ENCODE measurements around the gene FTSJ3.
"Not testable (repeated sequence)": the region's sequence is repeated elsewhere in the genome, so short reads cannot be mapped to it uniquely, and the experiment has no call there.

Gene FTSJ3

DNA sequence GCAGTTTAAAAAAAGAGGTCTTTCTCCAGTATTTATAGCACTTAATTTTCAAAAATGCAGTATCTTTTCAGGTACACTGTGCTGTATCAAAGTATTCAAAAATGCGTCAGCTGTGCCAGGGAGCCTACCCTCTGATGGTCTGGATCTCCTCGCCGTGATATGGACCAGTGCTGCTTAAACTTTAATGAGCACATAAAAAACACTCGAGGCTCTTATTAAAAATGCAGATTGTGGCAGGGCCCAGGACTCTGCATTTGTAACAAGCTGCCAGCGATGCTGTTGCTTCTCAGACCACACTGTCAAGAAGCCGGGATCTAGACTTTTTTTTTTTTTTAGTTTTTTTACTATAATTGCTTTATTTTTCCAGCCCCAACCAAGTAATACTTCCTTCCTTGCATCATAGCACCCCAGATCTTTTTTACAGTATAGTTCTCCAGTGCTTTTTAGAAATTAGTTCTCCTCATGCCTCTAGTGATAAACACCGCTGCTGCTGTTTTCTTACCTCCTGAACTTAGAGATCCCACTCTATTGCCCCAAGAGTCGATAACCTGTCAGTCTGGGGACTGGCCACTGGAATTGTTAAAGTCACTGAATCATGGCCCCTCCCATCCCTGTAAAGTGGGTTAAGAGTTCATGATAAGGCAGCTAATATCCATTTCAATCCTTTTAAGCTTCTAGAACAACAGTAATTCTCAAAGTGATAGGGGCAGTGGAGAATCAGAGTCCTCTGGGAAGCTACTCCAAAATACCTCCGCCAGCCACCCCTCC lies 16.6 kb upstream of the FTSJ3 start:
- DNase-seq (ENCODE audit: low read depth in 2 of 2) = no peak

DNA sequence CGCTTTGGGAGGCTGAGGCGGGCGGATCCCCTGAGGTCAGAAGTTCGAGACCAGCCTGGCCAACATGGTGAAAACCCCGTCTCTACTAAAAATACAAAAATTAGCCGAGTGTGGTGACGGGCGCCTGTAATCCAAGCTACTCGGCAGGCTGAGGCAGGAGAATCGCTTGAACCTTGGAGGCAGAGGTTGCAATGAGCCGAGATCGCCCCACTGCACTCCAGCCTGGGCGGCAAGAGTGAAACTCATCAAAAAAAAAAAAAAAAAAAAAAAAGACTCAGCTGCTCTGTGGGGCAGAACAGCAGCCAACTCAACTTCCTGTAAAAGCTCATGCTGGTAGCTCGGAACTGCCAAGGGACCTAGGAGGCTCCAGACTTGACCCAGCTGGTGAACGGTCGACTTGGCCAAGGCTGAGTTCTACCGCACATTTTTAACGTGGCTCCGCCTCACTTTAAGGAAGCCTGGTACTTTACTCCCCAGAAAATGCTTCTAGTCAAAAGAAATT lies 16.0 kb upstream of the FTSJ3 start:
- not testable (repeated sequence) for DNase-seq (ENCODE audit: low read depth in 2 of 2)

DNA sequence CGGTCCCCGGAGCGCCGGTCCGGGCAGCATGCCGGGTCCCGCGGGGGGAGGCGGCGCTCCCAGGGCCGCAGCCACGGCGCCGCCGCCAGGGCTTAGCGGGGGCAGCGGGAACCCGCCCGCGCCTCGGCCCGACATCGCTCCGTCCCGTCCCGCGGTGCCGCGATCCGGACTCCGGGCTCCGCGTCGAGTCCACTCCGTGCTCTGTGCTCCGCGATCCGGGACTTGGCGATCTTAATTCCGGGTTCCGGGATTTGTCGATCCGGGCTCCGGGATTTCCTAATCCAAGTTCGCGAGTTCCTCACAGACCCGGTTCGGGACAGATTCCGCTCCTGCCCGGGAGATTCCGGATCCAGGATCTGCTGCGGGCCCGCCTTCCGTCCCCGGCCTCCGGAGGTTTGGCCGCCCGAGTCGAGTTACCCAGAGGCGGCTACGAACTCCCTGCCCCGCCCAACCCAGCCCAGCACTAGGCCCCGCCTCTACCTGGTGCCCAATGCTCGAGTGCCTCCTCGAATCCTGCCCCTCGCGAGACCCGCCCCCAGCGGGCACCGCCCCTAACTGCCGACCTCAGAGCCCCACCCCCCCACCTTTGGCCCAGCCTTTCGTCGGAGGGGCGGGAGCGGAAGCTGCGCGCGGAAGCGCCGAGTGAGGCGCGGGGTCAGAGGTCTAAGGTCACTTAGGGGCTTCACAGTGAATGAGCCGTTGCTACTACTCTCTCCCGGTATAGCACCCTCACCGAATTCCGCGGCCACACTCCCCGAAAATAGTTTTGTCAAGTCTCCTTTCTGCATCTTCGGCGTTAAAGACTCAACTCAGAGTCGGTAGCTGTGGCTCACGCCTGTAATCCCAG lies 15.3 kb upstream of the FTSJ3 start, which contains the start of gene SMARCD2:
SMARCD2 (minus strand) TSS at position 146 of the 847 bp plus-strand sequence; CDS start at position 135, 11 bp downstream.
- peak; percentile 98 for DNase-seq (ENCODE audit: low read depth in 2 of 2)

DNA sequence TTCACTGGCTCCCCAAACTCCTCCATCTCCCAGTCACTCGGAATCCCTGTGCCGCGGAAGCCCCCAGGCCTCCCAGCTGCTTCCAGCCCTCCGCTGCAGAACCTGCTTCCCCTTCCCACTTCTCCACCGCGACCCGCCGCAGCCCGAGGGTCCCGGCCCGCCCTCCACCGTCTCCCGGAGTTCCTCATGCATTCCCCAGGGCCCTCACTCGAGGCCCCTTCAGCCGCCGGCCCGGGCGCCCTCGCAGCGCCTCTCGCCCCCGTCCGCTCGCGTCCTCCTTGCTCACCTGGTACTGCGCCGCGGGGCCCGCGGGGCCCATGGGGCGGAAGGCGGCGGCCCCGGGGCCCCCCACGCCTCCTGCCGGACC lies 14.7 kb upstream of the FTSJ3 start:
- no peak for DNase-seq (ENCODE audit: low read depth in 2 of 2)

DNA sequence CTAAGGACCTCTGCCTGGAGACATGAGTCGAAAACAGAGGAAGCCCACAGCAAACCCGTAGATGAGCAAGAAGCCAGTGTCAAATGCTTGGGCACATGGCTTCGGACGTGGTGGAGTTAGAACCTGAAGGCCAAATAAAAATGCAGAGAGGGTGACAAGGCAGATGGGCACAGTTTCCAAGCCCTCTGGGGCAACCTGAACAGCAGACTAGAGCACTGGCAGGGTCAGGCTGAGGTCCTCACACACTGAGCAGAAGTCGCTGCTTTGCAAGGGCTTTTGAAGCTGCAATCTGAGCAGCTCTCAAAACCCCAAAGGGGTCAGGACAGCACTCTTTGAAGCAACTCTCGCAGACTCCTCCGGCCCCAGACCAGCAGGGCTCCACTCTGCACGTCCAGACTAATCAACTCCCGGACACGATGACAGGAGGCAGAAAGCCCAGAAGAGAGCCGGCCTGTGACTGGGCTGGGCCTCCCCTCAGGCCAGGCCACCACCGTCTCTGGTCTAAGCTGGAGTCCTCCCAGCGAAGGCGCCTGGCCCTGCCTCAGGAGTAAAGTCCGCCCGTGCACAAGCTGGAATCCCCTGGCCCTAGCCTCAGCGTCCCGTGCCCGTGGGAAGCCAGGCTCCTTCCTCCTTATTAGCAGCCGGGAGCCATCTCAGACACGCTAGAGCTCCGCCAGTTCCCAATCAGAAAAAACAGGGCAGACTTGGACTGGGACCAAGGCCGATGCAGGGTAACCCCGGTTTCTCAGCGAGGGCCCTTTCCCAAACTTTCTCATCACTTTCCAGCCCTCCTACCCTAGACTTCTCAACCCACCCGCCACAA lies 14.1 kb upstream of the FTSJ3 start:
- DNase-seq (ENCODE audit: low read depth in 2 of 2) = no peak

DNA sequence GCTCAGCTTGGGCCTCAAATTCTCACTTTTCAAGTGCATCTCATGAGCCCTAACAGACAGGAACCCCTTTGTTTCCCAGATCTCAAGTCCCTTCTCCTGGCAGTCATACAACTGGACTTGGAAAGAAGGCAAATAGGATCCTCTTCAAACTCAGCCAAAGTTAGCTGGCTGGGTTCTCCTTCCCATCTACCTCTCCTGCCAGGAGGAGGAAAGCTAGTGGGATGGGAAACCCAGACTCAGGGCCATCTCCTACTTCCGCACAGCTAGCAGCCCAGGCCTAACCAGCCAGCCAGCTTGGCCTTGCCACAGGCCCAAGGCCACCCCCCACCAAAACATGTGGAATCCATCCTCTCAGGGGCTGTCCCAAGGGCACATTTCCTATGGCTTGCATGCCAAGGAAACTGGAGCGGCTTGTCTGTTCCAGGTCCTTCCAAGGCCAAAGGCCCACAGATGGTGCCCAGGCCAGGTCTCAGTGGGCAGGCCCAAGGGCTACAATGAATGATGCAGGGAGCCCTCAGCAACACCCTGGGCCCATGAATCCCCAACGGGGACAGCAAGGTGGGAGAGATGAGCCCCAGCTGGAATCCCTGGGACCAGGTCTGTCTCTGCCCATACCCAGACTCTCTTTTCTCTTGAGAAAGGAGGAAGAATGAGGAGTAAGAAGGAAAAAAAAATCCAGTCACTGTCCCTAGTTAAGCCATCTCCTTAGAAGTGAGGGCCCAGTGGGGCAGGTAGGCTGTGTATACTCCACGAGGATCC lies 13.3 kb upstream of the FTSJ3 start:
- DNase-seq (ENCODE audit: low read depth in 2 of 2) = no peak

DNA sequence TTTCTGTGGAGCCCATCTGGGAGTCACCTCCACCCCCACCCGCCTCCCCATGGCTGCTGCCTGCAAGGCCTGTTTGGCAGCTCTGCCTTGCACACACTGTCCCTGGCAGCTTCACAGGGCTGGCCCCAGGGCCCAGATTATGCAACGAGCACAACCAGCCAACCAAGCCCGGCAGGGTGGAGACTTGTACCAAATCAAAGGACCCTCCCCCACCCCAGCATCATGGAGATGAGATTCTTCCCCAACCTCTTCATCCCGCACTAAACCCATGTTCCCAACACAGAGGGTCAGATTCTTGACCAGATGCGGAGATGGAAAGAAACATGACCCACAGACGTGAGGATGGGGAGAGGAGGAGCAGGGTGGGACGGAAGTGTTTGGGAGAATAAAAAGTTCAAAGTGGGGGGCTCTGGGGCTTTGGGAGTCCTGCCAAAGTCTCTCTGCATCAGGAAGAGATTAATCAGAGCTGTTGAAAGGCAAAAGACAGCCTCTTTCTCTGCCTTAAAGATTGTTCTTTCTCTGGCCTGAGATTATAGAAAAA lies 11.2 kb upstream of the FTSJ3 start:
- no peak for DNase-seq (ENCODE audit: low read depth in 2 of 2)

DNA sequence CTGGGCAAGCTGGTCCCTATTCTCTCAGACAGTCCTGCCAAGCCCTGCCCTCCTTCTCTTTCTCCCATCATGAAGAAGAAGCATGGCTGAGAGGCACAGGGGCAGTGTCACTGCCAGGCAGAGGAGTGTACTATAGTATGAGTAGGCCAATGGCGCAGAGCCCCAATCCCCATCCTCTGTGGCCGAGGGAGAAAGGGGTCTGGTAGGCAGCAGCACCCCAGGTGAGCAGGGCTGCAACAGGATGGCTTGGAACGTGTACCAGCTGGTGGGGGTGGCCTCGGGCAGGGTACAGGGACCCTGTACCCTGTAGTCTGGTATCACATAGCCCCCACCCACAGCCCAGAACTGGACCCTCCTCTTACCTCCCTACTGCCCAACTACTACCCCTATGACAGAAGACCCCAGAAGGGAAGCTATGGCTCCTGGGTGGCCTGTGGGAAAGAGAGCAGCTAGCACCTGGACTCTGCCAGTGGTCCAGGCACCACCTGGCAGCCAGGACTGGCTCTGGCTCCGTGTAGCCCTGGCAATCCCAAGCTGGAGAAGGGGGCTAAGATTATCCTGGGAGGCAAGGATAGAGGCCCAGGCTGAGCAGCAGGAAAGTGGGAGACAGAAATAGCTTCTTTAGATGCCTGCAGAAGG lies 10.6 kb upstream of the FTSJ3 start:
- DNase-seq (ENCODE audit: low read depth in 2 of 2) = no peak

DNA sequence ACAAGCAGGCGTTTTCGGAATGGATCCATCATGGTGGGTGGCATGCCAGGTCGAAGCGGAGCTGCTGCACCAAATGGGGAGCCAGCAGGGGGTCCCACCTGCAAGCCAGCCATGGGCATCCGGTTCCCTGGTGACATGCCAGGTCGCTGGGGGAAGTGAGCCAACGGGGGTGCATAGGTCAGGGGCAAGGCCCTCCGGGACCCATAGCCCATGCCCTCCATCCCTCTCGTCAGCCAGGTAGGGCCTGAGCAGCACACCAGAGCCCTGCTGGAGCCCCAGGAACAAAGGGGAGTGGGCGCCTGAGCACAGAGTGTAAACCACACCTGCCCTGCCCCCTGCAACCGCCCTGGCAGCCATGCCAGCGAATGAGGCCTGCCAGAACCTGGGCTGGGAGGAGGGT lies 10.0 kb upstream of the FTSJ3 start:
- DNase-seq (ENCODE audit: low read depth in 2 of 2) = no peak

DNA sequence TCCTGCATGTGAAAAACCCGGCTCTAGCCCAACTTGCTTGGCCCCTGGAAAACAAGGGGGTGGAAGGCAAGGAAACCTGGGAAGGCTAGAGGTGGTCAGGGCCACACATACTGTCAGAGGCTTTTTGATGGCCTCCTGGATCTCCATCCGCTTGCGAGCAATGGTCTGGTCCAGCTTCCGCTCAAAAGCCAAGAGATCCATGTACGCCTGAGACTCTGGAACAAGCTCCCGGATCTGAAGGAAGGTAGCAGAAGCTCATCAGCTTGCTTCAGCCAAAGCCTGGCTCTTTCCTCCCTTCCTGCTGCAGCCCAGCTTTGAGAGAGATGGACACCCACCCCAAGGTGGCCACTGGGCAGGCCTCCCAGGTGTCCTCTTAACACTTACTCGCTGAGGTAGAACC lies 9.3 kb upstream of the FTSJ3 start:
- DNase-seq (ENCODE audit: low read depth in 2 of 2) = no peak

DNA sequence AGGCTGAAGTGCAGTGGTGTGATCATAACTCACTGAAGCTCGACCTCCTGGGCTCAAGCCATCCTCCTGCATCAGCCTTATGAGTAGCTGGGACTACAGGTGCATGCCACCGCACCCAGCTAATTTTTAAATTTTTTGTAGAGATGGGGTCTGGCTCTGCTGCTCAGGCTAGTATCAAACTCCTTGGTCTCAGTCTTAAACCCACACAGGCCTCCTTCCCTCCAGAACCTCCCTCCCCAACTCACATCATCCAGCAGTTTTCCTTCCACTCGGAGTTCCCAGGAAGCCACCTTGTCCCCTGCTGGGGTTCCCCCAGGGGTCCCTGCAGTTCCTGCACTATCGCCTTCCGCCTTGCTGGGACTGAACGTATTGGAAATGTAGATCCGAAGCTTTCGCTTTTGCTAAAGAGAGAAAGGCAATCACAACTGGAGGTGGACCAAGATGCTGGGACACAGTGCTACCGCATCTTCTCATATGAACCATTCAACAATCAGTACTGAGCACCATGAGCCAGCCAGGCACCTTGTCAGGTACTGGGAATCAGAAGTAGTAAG lies 7.8 kb upstream of the FTSJ3 start:
- DNase-seq (ENCODE audit: low read depth in 2 of 2) = no peak

DNA sequence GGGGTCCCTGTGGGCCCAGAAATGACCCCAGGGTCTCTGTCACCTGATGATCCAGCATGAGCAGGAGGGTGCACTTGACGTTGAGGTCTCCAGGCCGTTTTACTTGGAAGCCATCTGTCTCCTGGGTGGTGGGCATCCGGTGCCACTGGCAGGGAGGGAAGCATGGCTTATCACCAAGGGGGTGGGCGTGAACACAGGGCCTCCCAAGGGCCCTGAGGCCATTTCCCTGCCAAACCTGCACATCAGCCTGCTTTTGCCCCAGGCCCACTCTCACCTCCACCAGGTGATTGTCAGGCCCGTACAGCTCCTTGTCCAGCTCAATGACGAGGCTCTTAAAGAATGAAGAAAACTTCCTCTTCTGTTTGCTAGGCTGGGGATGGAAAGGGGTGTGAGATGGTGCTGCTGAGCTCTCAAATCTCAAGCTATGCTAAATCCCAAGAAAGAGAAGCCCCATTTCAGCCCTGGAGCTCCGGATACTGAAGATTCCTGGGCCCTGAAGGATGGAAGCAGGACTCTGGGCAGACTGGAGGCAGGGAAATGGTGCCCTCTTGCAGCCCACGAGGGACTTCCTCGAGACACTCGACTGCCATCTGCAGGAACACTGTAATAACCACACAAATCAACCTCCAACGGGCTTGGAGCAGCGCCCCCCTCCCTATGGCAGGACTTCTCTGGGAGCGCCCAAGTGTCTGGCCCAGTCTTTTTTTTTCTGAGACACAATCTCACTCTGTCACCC lies 7.1 kb upstream of the FTSJ3 start:
- DNase-seq (ENCODE audit: low read depth in 2 of 2) = peak; percentile 28 to 59

DNA sequence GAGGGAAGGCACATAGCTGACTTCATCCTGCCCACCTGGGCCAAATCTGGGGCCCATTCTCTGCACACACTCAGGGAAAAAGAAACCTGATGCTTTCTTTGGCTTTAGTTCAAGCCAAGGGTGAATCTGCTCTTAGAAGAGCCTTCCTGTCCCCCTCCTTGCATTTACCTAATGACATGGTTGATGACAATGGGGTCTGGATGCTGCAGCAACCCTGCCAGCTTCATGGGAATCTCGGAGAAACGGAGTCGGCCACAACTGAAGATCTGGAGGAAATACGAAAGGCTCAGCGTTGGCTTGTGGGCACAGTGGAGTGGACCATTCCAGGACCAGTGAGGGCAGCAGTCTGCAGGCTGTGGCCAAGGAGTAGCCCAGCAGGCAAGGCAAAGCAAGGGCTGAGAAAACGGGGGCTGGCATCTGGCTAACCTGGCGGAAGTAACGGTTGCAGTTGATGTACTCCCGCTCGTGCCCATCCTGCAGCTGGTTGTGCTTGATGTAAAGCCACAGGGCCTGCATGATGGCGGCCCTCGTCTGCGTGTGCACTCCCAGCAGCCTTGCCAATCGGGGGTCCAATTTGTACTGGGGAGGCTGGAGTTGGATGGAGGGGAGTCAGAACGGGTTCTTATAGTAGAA lies 6.4 kb upstream of the FTSJ3 start:
- DNase-seq (ENCODE audit: low read depth in 2 of 2) = no peak

DNA sequence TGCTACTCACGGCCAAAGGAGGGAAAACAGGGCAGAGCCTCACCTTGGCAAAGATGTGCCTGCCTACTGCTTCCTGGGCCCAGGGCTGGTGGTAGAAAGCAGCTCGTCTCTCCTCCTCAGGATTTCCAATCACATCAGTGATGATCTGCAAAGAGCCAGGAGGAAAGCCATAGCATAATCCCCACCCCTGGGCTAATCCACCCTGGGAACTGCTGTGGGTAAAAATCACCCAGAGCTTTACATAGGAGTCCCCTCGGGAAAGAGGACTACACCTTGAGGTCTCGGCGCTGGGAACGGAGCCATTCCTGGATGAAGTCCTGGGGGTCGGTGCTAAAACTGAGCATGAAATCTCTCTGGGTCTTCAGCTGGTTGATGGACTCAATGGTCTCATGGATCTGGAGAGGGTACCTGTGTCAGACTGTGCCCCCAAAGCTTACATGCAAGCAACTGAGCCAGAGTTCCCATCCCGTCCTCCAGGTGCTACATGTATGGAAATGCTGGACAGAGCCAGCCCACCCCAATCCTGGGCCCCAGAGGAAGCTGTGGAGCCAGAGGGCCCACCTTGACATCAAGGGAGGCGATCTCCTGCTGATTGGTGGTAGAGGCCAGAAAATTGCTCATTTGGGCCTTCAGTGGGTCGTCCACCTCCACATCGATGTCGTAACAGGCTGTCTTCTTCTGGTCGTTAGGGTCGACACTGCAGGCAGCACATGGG lies 5.7 kb upstream of the FTSJ3 start:
- DNase-seq (ENCODE audit: low read depth in 2 of 2) = no peak

DNA sequence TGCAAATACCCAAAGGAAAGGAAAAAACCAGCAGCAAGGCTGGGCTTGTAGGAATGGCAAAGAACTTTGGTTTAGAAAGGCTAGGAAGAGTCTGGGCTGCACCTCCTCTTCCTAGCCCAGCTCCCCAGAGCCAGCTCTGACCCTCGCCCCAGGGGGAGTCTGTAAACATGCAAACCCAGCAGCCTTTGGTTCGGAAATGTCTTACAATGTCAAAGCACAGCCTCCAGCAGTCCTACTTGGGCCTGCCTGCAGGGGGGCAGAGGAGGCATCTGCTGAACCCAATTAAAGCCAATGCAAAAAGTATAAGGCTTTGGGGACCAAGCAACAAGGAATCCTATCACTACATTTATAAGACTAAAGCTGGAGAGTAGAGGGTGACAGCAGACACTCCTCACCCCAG lies 5.0 kb upstream of the FTSJ3 start:
- DNase-seq (ENCODE audit: low read depth in 2 of 2) = no peak

DNA sequence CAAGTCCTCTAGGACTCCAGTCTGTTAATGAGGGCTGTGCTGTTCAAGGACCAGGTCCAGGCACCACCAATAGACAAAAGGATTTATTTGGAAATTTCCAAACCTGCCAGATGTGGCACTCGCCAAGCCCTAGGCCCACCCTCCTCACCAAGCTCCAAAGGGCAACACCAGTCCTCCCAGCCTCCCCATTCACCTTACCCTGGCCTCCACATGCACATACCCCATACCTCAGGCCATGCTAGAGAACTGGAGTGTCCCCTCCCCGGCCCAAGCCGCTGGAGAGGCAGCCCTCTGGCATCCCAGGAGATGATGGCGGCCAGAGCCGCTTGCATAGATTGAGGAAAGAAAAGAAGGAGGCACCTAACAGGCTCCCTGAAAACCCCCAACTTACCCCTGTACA lies 4.6 kb upstream of the FTSJ3 start:
- DNase-seq (ENCODE audit: low read depth in 2 of 2) = no peak

DNA sequence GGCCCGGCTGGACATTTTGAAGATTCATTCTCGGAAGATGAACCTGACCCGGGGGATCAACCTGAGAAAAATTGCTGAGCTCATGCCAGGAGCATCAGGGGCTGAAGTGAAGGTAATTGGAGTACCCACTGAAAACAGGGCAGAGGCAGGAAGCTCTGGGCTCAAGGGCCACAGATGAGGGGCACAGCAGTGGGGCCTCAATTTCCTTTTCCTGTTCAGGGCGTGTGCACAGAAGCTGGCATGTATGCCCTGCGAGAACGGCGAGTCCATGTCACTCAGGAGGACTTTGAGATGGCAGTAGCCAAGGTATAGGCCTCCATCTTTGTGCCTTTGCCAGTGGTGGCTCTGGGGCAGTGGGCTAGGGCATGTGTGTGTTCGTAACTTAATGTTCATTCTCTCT lies 4.0 kb upstream of the FTSJ3 start:
- DNase-seq (ENCODE audit: low read depth in 2 of 2) = no peak

DNA sequence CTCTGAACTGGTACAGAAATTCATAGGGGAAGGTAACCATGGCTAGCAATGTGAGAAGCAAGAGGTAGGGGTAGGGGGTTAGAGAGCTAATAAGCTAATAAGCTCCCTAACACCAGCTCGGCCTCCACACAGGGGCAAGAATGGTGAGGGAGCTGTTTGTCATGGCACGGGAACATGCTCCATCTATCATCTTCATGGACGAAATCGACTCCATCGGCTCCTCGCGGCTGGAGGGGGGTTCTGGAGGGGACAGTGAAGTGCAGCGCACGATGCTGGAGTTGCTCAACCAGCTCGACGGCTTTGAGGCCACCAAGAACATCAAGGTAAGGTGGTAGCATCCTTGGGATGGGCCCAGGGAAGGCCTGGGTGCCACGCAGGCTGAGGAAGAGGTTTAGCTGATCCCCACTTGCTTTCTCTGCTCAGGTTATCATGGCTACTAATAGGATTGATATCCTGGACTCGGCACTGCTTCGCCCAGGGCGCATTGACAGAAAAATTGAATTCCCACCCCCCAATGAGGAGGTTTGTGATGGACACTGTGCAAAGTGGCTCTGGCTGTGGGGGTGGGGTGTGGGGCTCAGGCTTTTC lies 3.5 kb upstream of the FTSJ3 start:
- DNase-seq (ENCODE audit: low read depth in 2 of 2) = no peak

Measured in stimulated activated CD8-positive, alpha-beta memory T cell treated with anti-CD3 and anti-CD28 coated beads, Interleukin-15, amount 100 ng/mL, for 48 hours (primary cell).